ENCODE data around the gene TGFBR3.

TGFBR3 gene

DNA sequence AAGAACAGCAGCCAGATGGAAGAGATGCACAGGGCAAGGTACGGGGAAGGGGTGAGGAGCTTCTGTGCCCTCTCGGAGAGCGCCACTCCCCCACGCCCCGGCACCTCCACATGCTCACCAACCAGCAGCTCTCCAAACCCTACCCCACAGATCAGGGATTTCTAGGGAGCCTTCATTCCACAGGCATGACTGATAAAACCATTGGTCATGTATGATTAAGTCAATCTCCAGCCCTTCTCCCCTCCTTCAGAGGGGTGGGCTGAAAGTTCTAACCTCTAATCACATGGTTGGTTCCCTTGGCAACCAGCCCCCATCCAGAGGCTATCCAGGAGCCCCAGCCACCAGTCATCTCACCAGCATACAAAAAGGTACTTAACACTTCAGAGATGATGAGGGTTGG is 144.7 kb downstream of the TGFBR3 start:
- peaks cover 3% of the 10 kb centered on the region; the same call in 1 of the 2 replicates for H3K4me1 ChIP-seq (ENCODE audit: control insufficient read depth, insufficient read depth, low read length)
- CTCF ChIA-PET: no interaction called here
- TF ChIP-seq ZNF24 (tag by site-specific recombination; IDR thresholded peaks at IDR 0.05) (no peak), ZEB2 (tag by site-specific recombination; IDR thresholded peaks at IDR 0.05) (no peak), ZNF2 (tag by site-specific recombination; IDR thresholded peaks at IDR 0.05) (no peak), ZSCAN16 (tag by site-specific recombination; IDR thresholded peaks at IDR 0.05) (no peak), TCF7L2 (IDR thresholded peaks at IDR 0.05; ENCODE audit: borderline replicate concordance, low read depth, low read length) (no peak), ZNF624 (tag by site-specific recombination; IDR thresholded peaks at IDR 0.05) (no peak), ZNF335 (tag by site-specific recombination; conservative IDR thresholded peaks at IDR 0.05) (no peak), ZNF138 (tag by site-specific recombination; IDR thresholded peaks at IDR 0.05; ENCODE audit: borderline replicate concordance) (no peak), ZNF510 (tag by site-specific recombination; IDR thresholded peaks at IDR 0.05; ENCODE audit: insufficient replicate concordance) (no peak), ZNF221 (tag by site-specific recombination; IDR thresholded peaks at IDR 0.05; ENCODE audit: borderline replicate concordance) (no peak), ZNF830 (tag by site-specific recombination; IDR thresholded peaks at IDR 0.05; ENCODE audit: low read depth) (no peak), ZSCAN23 (tag by site-specific recombination; IDR thresholded peaks at IDR 0.05) (no peak)
- TF ChIP-seq, protein P1, sequence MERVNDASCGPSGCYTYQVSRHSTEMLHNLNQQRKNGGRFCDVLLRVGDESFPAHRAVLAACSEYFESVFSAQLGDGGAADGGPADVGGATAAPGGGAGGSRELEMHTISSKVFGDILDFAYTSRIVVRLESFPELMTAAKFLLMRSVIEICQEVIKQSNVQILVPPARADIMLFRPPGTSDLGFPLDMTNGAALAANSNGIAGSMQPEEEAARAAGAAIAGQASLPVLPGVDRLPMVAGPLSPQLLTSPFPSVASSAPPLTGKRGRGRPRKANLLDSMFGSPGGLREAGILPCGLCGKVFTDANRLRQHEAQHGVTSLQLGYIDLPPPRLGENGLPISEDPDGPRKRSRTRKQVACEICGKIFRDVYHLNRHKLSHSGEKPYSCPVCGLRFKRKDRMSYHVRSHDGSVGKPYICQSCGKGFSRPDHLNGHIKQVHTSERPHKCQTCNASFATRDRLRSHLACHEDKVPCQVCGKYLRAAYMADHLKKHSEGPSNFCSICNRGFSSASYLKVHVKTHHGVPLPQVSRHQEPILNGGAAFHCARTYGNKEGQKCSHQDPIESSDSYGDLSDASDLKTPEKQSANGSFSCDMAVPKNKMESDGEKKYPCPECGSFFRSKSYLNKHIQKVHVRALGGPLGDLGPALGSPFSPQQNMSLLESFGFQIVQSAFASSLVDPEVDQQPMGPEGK (tag by site-specific recombination; IDR thresholded peaks at IDR 0.05): no peak
- TF ChIP-seq, protein P2, sequence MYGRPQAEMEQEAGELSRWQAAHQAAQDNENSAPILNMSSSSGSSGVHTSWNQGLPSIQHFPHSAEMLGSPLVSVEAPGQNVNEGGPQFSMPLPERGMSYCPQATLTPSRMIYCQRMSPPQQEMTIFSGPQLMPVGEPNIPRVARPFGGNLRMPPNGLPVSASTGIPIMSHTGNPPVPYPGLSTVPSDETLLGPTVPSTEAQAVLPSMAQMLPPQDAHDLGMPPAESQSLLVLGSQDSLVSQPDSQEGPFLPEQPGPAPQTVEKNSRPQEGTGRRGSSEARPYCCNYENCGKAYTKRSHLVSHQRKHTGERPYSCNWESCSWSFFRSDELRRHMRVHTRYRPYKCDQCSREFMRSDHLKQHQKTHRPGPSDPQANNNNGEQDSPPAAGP (tag by site-specific recombination; IDR thresholded peaks at IDR 0.05): no peak
- TF ChIP-seq, protein P3, sequence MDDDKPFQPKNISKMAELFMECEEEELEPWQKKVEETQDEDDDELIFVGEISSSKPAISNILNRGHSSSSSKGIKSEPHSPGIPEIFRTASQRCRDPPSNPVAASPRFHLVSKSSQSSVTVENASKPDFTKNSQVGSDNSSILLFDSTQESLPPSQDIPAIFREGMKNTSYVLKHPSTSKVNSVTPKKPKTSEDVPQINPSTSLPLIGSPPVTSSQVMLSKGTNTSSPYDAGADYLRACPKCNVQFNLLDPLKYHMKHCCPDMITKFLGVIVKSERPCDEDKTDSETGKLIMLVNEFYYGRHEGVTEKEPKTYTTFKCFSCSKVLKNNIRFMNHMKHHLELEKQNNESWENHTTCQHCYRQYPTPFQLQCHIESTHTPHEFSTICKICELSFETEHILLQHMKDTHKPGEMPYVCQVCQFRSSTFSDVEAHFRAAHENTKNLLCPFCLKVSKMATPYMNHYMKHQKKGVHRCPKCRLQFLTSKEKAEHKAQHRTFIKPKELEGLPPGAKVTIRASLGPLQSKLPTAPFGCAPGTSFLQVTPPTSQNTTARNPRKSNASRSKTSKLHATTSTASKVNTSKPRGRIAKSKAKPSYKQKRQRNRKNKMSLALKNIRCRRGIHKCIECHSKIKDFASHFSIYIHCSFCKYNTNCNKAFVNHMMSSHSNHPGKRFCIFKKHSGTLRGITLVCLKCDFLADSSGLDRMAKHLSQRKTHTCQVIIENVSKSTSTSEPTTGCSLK (tag by site-specific recombination; IDR thresholded peaks at IDR 0.05): no peak
- TF ChIP-seq, protein P4, sequence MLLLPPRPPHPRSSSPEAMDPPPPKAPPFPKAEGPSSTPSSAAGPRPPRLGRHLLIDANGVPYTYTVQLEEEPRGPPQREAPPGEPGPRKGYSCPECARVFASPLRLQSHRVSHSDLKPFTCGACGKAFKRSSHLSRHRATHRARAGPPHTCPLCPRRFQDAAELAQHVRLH (tag by site-specific recombination; IDR thresholded peaks at IDR 0.05): no peak
- POLR2A ChIA-PET: no interaction called here
- H3K36me3 ChIP-seq (ENCODE audit: control insufficient read depth in 2 of 2, insufficient read depth in 1 of 2, low read length in 2 of 2): no peaks in the 10 kb centered on the region
- H3K27ac ChIP-seq (ENCODE audit: extremely low read depth, low read depth, low read length): no peak overlapping the region
- H3K4me3 ChIP-seq (ENCODE audit: low read depth, low read length): no peak overlapping the region
- H3K9me3 ChIP-seq (ENCODE audit: control insufficient read depth, insufficient read depth, low read depth, low read length): no peaks in the 10 kb centered on the region

DNA sequence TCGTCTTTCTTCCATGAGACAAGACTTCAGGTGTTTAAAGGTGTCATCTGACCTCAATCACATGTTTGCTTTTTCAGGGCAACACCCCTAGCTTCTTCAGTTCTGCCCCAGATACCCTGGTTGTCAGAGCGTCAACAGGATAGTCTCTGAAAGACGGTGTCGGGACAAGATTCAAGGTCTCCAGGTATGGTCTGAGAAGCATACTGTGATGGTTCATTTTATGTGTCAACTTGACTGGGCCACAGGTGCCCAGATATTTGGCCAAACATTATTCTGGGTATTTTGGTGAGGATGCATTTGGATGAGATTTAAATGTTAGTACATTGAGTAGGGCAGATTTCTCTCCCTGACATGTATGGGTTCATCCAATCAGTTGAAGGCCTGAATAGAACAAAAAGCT is 148.3 kb downstream of the TGFBR3 start:
- Histone ChIP-seq H3K9me3 (ENCODE audit: control insufficient read depth, insufficient read depth, low read depth, low read length) (no peaks in the 10 kb centered on the region), H3K36me3 (ENCODE audit: control insufficient read depth in 2 of 2, insufficient read depth in 1 of 2, low read length in 2 of 2) (no peaks in the 10 kb centered on the region), H3K4me1 (ENCODE audit: control insufficient read depth, insufficient read depth, low read length) (peaks cover 2% of the 10 kb centered on the region), H3K27ac (ENCODE audit: extremely low read depth, low read depth, low read length) (no peak overlapping the region), H3K4me3 (ENCODE audit: low read depth, low read length) (no peak overlapping the region)
- TF ChIP-seq ZNF548 (tag by site-specific recombination; IDR thresholded peaks at IDR 0.05): no peak
- peak; percentile 96 for TF ChIP-seq ZNF416 (tag by site-specific recombination; IDR thresholded peaks at IDR 0.05)
- no peak for TF ChIP-seq GLI2 (tag by site-specific recombination; IDR thresholded peaks at IDR 0.05; ENCODE audit: borderline replicate concordance, low read depth)
- 0 out of 2 replicates have a peak, but pooled peaks have one; percentile 18 for TF ChIP-seq ZNF10 (tag by site-specific recombination; IDR thresholded peaks at IDR 0.05)
- POLR2A ChIA-PET: no interaction called here
- CTCF ChIA-PET: interaction anchor here (0.7 kb wide), 1 partner anchor 913 kb away, joined by 3 read pairs; no protein-coding TSS in a partner anchor
